ENCODE data around the gene SARNP.
A peak's percentile ranks its signal among the peaks of the same experiment; 100 is the strongest.

SARNP gene

GRCh38 chr12:55707841-55708694 lies 109.5 kb downstream of the SARNP start, which contains the start of gene ITGA7:
Gene ITGA7 (minus strand): TSS chr12:55707904. CDS start chr12:55707682, 222 bp downstream.
- H3K36me3 ChIP-seq, result no peaks in the 10 kb centered on the region
- H3K4me2 ChIP-seq, result peak within 1 kb of the TSS; percentile 97
- no peaks in the 10 kb centered on the region for H3K9me3 ChIP-seq
- no peak within 1 kb of the TSS; the same call in 1 of the 2 replicates for H3K9ac ChIP-seq
- H3K27ac ChIP-seq, result no peak within 1 kb of the TSS
- TF ChIP-seq Cebpa-rat (IDR thresholded peaks at IDR 0.05), result no peak
- peak within 1 kb of the TSS; percentile 67 for H3K4me3 ChIP-seq
- peaks cover 37% of the 10 kb centered on the region for H3K4me1 ChIP-seq
- no peaks in the 10 kb centered on the region for H4K20me1 ChIP-seq
- peaks cover 23% of the 10 kb centered on the region for H3K27me3 ChIP-seq
